HCT116 (cell line): ENCODE data around the gene KRT83. TPM values are rescaled to one million over a fixed set of nuclear protein-coding genes. Genes with fewer than 3 reads are reported as not detected.

ENCODE experiments used
- ATAC-seq: fragments of 200-7000 bp; cut with Tn5 transposase; 2 replicates; pipeline ENCODE4 v1.9.1; 2020; ENCODE audit warnings: mild to moderate bottlenecking, moderate library complexity
- BruUV-seq: library from RNA; stranded (reverse); fragments of 400-500 nt; replicated peaks from 2 replicates; lab custom pipeline; 2021; lab: Mats Ljungman, UMichigan
- CTCF ChIA-PET: fragments of 300-600 bp; sonication (Branson Sonifier 250); formaldehyde crosslinking; loops from one replicate; lab custom pipeline; 2021; ENCODE audit warnings: antibody characterized with exemption; lab: Charles Lee
- POLR2A ChIA-PET: fragments of 300-600, 350-600 bp; sonication (Branson Sonifier 250); formaldehyde crosslinking; loops from one replicate; lab custom pipeline; 2021; ENCODE audit warnings: antibody characterized with exemption; lab: Charles Lee
- RAD21 ChIA-PET, 2 experiments: fragments of 300-600 bp; sonication (Branson Sonifier 250); formaldehyde crosslinking; loops; one replicate each; lab custom pipeline; 2023; ENCODE audit warnings: low total read pairs in 2 of 2; ENCODE audit not compliant: uncharacterized antibody in 2 of 2, unreplicated experiment in 2 of 2, low non-redundant PET in 1 of 2; lab: Charles Lee
- DNase-seq: peaks from one replicate; pipeline ENCODE4 v3.0.0-alpha.2; 2010; ENCODE audit warnings: low read depth, low spot score
- H2AFZ ChIP-seq: fragments of 200-600 bp; shearing (Covaris generic), sonication (generic); 2 replicates; pipeline ENCODE4 v1.6.1; 2017; ENCODE audit warnings: low read depth, mixed run types, mixed read lengths, antibody characterized with exemption, low read length; ENCODE audit not compliant: poor library complexity, severe bottlenecking
- H3K27ac ChIP-seq: 2 replicates; pipeline ENCODE4 v1.5.1; 2012; ENCODE audit warnings: low read depth, low read length
- H3K27me3 ChIP-seq: fragments of 200-600 bp; sonication (generic); 2 replicates; pipeline ENCODE4 v1.6.1; 2016; ENCODE audit warnings: mixed run types, low read length, mixed read lengths; ENCODE audit not compliant: insufficient read depth
- H3K36me3 ChIP-seq, 2 experiments: fragments of 200-500 bp in 1 of 2; fragments of 200-600 bp in 1 of 2; sonication (Bioruptor generic) in 1 of 2; sonication (generic) in 1 of 2; 2 replicates each; pipeline versions ENCODE4 v1.5.1 to v1.6.1; 2014 to 2016; ENCODE audit warnings: low read length in 2 of 2, inconsistent platforms in 1 of 2, mixed read lengths in 1 of 2, mixed run types in 1 of 2; ENCODE audit not compliant: insufficient read depth in 2 of 2, control insufficient read depth in 1 of 2
- H3K4me1 ChIP-seq, 2 experiments: fragments of 200-600 bp in 1 of 2; sonication (generic) in 1 of 2; 2 replicates each; pipeline versions ENCODE4 v1.5.1 to v1.6.1; 2012 to 2017; ENCODE audit warnings: low read length in 2 of 2, inconsistent platforms in 1 of 2, mild to moderate bottlenecking in 1 of 2, mixed read lengths in 1 of 2, mixed run types in 1 of 2, moderate library complexity in 1 of 2; ENCODE audit not compliant: insufficient read depth in 2 of 2, control insufficient read depth in 1 of 2
- H3K4me2 ChIP-seq: fragments of 200-600 bp; sonication (generic); 2 replicates; pipeline ENCODE4 v1.6.1; 2017; ENCODE audit warnings: mixed run types, low read length, mixed read lengths
- H3K4me3 ChIP-seq, 2 experiments: fragments of 200-600 bp in 1 of 2; sonication (generic) in 1 of 2; replicated peaks in 1 of 2; 2 replicates each; pipeline ENCODE4 v1.5.1; 2011 to 2016; ENCODE audit warnings: low read length in 2 of 2, control low read depth in 1 of 2, low read depth in 1 of 2, mild to moderate bottlenecking in 1 of 2, mixed read lengths in 1 of 2, mixed run types in 1 of 2
- H3K79me2 ChIP-seq: fragments of 200-600 bp; sonication (generic); 2 replicates; pipeline ENCODE4 v1.6.1; 2017; ENCODE audit warnings: mild to moderate bottlenecking, mixed run types, low read length, moderate library complexity, mixed read lengths; ENCODE audit not compliant: insufficient read depth
- H3K9ac ChIP-seq: fragments of 200-600 bp; sonication (generic); 2 replicates; pipeline ENCODE4 v1.6.1; 2016; ENCODE audit warnings: low read length, mixed read lengths
- H3K9me2 ChIP-seq: fragments of 200-600 bp; sonication (generic), shearing (Covaris generic); 2 replicates; pipeline ENCODE4 v1.6.1; 2017; ENCODE audit warnings: mixed run types, mild to moderate bottlenecking, moderate library complexity; ENCODE audit not compliant: insufficient read depth
- H3K9me3 ChIP-seq, 2 experiments: fragments of 200-500 bp in 1 of 2; fragments of 200-600 bp in 1 of 2; sonication (Bioruptor generic) in 1 of 2; sonication (generic) in 1 of 2; 2 replicates each; pipeline ENCODE4 v1.6.1; 2014 to 2017; ENCODE audit warnings: low read length in 2 of 2, mixed read lengths in 2 of 2, inconsistent platforms in 1 of 2, low read depth in 1 of 2, mild to moderate bottlenecking in 1 of 2, mixed run types in 1 of 2, moderate library complexity in 1 of 2; ENCODE audit not compliant: control insufficient read depth in 1 of 2, insufficient read depth in 1 of 2
- H4K20me1 ChIP-seq: fragments of 200-600 bp; sonication (generic), shearing (Covaris generic); 2 replicates; pipeline ENCODE4 v1.6.1; 2017; ENCODE audit warnings: mixed run types, mild to moderate bottlenecking, moderate library complexity; ENCODE audit not compliant: insufficient read depth
- CBX3 ChIP-seq: IDR thresholded peaks from 2 replicates; pipeline ENCODE4 v1.6.1; 2012; ENCODE audit warnings: low read depth
- CEBPB ChIP-seq: IDR thresholded peaks from 2 replicates; pipeline ENCODE4 v1.6.1; 2012; ENCODE audit warnings: low read depth
- EZH2 ChIP-seq: fragments of 200-600 bp; sonication (generic); IDR thresholded peaks from 2 replicates; pipeline ENCODE4 v1.6.1; 2017; ENCODE audit warnings: antibody characterized with exemption, mixed run types
- EZH2phosphoT487 ChIP-seq: fragments of 200-600 bp; IDR thresholded peaks from 2 replicates; pipeline ENCODE4 v1.6.1; 2018; ENCODE audit warnings: antibody characterized with exemption, borderline replicate concordance
- JUND ChIP-seq: IDR thresholded peaks from 2 replicates; pipeline ENCODE4 v1.6.1; 2012
- POLR2AphosphoS5 ChIP-seq: IDR thresholded peaks from 2 replicates; pipeline ENCODE4 v1.6.1; 2011; ENCODE audit warnings: mild to moderate bottlenecking, low read depth, low read length, moderate library complexity
- SP1 ChIP-seq: IDR thresholded peaks from 2 replicates; pipeline ENCODE4 v1.6.1; 2012; ENCODE audit warnings: low read depth
- TCF7L2 ChIP-seq: IDR thresholded peaks from 2 replicates; pipeline ENCODE4 v1.7.0; 2011; ENCODE audit warnings: borderline replicate concordance, inconsistent platforms; ENCODE audit not compliant: insufficient read depth, insufficient read length; ENCODE audit errors: extremely low read depth
- intact Hi-C: fragments of 100-400 bp; cut with micrococcal nuclease; formaldehyde crosslinking; loops from 2 replicates; pipeline ENCODE4 v1.10.0; 2022
- total RNA-seq: library from RNA; stranded (reverse); gene quantifications from one replicate; pipeline ENCODE4 v1.2.1, GENCODE V29; 2021; ENCODE audit not compliant: unreplicated experiment
- TF ChIP-seq, protein P1 (sequence below): IDR thresholded peaks from 2 replicates; pipeline ENCODE4 v1.6.1; 2011; ENCODE audit warnings: mild to moderate bottlenecking, low read length, moderate library complexity; ENCODE audit not compliant: insufficient replicate concordance; ENCODE audit errors: extremely low read depth
- TF ChIP-seq, protein P2 (sequence below), 3 experiments: fragments of 200-600 bp in 1 of 3; sonication (generic) in 1 of 3; IDR thresholded peaks in 2 of 3; conservative IDR thresholded peaks in 1 of 3; 2 replicates each; pipeline ENCODE4 v1.5.1; 2012 to 2017; ENCODE audit warnings: low read depth in 2 of 3, low read length in 2 of 3, antibody characterized with exemption in 1 of 3, borderline replicate concordance in 1 of 3, control low read depth in 1 of 3, mild to moderate bottlenecking in 1 of 3, mixed read lengths in 1 of 3, mixed run types in 1 of 3, moderate library complexity in 1 of 3; ENCODE audit not compliant: insufficient read depth in 1 of 3
- TF ChIP-seq, protein P3 (sequence below): IDR thresholded peaks from 2 replicates; pipeline ENCODE4 v1.6.1; 2012

Gene KRT83
- total RNA-seq, 1 experiment from 2014 or later, result not detected

DNA sequence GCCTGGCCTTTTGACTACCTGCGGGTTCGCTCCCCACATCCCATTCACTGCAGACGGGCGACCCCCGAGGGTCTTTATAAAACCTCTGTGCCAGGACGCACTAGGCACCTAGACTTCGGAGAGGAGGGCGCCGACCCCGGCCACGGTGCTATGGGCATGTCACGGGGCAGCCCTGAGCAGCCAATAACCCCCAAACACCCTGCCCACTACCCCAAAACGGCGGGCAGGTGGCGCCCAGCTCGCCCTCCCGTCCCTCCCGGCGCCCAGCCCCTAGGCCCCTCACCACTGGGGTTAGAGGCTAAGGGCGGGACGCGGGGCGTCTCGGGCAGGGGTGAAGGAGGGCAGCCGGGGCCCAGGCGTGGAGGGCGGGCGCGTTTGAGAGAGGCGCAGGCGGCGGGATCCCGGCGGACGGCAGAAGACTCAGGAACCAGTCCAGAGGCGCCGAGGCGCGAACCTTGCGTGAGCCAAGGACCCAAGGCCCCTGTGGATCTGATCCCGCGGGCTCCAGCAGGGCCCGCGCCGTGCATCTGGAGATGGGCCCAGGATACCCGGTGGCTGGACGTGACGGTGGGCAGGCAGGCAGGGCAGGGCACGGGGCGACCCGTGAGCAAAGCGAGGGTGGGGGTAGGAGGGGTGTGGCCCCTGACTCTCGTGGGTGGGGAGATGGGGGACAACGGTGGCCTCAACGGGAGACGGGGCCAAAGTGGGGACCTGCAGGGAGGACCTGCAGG is 35.0 kb upstream of the KRT83 start:
- TF ChIP-seq, protein P1, sequence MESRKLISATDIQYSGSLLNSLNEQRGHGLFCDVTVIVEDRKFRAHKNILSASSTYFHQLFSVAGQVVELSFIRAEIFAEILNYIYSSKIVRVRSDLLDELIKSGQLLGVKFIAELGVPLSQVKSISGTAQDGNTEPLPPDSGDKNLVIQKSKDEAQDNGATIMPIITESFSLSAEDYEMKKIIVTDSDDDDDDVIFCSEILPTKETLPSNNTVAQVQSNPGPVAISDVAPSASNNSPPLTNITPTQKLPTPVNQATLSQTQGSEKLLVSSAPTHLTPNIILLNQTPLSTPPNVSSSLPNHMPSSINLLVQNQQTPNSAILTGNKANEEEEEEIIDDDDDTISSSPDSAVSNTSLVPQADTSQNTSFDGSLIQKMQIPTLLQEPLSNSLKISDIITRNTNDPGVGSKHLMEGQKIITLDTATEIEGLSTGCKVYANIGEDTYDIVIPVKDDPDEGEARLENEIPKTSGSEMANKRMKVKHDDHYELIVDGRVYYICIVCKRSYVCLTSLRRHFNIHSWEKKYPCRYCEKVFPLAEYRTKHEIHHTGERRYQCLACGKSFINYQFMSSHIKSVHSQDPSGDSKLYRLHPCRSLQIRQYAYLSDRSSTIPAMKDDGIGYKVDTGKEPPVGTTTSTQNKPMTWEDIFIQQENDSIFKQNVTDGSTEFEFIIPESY, result no peak
- no peak for TF ChIP-seq EZH2phosphoT487
- no peak for TF ChIP-seq EZH2
- TF ChIP-seq CEBPB, result no peak
- TF ChIP-seq JUND, result no peak
- no peak for TF ChIP-seq CBX3
- TF ChIP-seq, protein P2, sequence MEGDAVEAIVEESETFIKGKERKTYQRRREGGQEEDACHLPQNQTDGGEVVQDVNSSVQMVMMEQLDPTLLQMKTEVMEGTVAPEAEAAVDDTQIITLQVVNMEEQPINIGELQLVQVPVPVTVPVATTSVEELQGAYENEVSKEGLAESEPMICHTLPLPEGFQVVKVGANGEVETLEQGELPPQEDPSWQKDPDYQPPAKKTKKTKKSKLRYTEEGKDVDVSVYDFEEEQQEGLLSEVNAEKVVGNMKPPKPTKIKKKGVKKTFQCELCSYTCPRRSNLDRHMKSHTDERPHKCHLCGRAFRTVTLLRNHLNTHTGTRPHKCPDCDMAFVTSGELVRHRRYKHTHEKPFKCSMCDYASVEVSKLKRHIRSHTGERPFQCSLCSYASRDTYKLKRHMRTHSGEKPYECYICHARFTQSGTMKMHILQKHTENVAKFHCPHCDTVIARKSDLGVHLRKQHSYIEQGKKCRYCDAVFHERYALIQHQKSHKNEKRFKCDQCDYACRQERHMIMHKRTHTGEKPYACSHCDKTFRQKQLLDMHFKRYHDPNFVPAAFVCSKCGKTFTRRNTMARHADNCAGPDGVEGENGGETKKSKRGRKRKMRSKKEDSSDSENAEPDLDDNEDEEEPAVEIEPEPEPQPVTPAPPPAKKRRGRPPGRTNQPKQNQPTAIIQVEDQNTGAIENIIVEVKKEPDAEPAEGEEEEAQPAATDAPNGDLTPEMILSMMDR (IDR thresholded peaks at IDR 0.05 in 2 of 3, conservative IDR thresholded peaks at IDR 0.05 in 1 of 3; ENCODE audit: borderline replicate concordance in 1 of 3, insufficient read depth in 1 of 3, low read depth in 2 of 3, low read length in 2 of 3), result no peak
- TF ChIP-seq, protein P3, sequence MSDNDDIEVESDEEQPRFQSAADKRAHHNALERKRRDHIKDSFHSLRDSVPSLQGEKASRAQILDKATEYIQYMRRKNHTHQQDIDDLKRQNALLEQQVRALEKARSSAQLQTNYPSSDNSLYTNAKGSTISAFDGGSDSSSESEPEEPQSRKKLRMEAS, result no peak
- TF ChIP-seq SP1, result no peak
- TF ChIP-seq POLR2AphosphoS5, result no peak
- no peak for TF ChIP-seq TCF7L2
- TF ChIP-seq, all 23 proteins: peak for 0
- H3K79me2 ChIP-seq, result no peaks in the 10 kb centered on the region
- no peaks in the 10 kb centered on the region; the same call in 1 of the 2 replicates for H3K27me3 ChIP-seq
- ChIA-PET CTCF (no interaction called here), RAD21 (no interaction called here), POLR2A (no interaction called here)
- BruUV-seq, result no TSS peak
- no peak overlapping the region for H3K9ac ChIP-seq
- no peaks in the 10 kb centered on the region for H4K20me1 ChIP-seq
- no peaks in the 10 kb centered on the region for H3K9me3 ChIP-seq
- no peak overlapping the region for H3K27ac ChIP-seq
- no peaks in the 10 kb centered on the region for H3K36me3 ChIP-seq
- H3K4me1 ChIP-seq, result no peaks in the 10 kb centered on the region; a peak in 1 of 4 replicates
- intact Hi-C loops, result no loop called here
- ATAC-seq (no peak), DNase-seq (no peak)
- no peak overlapping the region for H3K4me2 ChIP-seq
- no peak overlapping the region for H3K4me3 ChIP-seq
- no peaks in the 10 kb centered on the region for H3K9me2 ChIP-seq
- no peak overlapping the region for H2AFZ ChIP-seq
